Lower leg skin (tissue), 4 donors: ENCODE results near the gene PRSS36. TPM values are rescaled to one million over a fixed set of nuclear protein-coding genes. Genes with fewer than 3 reads are reported as not detected.
A peak's percentile ranks its signal among the peaks of the same experiment; 100 is the strongest.
"Not testable (repeated sequence)": the region's sequence is repeated elsewhere in the genome, so short reads cannot be mapped to it uniquely, and the experiment has no call there.

Experiments
- DNase-seq, 2 donors: peaks; one replicate each; pipeline ENCODE4 v3.0.0-alpha.2; 2019; ENCODE audit warnings: low spot score in 2 of 2
- H3K4me3 ChIP-seq: fragments of 200-600 bp; sonication (generic); 2 replicates; pipeline ENCODE4 v1.5.1; 2017; ENCODE audit warnings: mild to moderate bottlenecking, low read depth; ENCODE audit not compliant: poor library complexity, severe bottlenecking
- POLR2A ChIP-seq, 2 donors: fragments of 450-650 bp; IDR thresholded peaks; one replicate each; pipeline ENCODE4 v1.6.1; 2016 to 2017; ENCODE audit warnings: antibody characterized with exemption in 2 of 2, mild to moderate bottlenecking in 1 of 2, moderate library complexity in 1 of 2
- WGBS, 2 donors: methylation state at CpG; one replicate each; pipeline ENCODE4 v1.1.5; 2018; 5-methylcytosine and 5-hydroxymethylcytosine counted together
- intact Hi-C: fragments of 100-400 bp; cut with DNase I; formaldehyde crosslinking; loops from one replicate; pipeline ENCODE4 v1.15.0; 2023; ENCODE audit warnings: low total_unique reads
- total RNA-seq, 4 donors: library from RNA; depleted of rRNA; stranded (reverse); fragments of >200 nt; gene quantifications; one replicate each; pipeline ENCODE4 v1.1.0, GENCODE V29; 2016
- TF ChIP-seq, protein P1 (sequence below), 3 donors: fragments of 450-650 bp; IDR thresholded peaks; one replicate each; pipeline ENCODE4 v1.5.1; 2016; ENCODE audit warnings: antibody characterized with exemption in 3 of 3, mild to moderate bottlenecking in 3 of 3, moderate library complexity in 2 of 3

The PRSS36 gene
- total RNA-seq, 4 donors from 2014 or later: 2.3 to 10.5 (median 3.3) TPM

DNA sequence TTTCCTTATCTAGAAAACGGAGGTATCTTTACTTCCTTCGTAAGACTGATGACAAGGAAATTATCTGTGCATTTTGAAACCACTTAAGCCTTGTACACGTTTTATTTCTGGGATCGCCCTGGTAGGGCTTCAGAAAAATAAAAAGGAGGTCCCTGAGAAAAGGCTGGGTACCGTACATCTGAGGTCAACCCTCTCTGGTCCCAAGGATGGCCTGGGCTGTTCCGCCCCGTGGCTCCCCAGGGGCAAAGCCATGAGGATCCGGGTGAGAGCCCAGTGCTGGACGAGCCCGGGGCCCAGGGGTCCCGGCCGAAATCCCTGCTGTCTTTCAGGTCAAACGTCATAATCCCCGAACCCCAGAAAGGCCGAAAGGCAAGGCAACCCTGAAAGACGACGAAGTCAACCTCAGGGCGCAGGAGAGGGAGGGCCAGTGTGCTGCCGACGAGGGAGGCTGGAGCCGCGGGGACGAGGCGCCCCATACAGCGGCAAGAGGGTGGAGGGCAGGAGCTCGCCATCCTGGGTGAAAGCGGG, 29.4 kb upstream of the PRSS36 start:
- 4 to 9% methylated on average over 15 to 27 of the region's 27 CpGs for WGBS, 2 donors
- intact Hi-C loops: loop anchor here (10.0 kb wide), 1 partner anchor 266 kb away; the partner anchor contains the start of gene ZNF843
- DNase-seq: peak in 1 of 2 donors; percentile 87

DNA sequence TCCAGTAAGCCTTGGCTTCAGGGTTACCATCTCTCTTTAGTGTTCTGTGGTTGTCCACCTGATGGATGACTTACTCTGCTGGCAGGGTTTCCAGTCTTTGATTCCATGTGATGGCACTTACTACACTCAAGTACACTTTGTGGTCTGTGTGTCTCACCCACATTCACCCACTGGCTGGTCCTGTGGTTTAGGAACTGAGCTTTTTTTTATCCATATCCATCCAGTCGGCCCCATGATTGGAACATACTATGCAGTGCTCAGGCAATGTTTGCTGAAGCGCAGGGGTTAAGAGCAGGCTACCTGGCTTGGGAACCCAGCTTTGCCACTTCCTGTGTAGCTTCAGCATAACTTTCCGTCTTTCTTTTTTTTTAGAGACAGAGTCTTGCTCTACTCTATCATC, 27.3 kb upstream of the PRSS36 start:
- TF ChIP-seq, protein P1, sequence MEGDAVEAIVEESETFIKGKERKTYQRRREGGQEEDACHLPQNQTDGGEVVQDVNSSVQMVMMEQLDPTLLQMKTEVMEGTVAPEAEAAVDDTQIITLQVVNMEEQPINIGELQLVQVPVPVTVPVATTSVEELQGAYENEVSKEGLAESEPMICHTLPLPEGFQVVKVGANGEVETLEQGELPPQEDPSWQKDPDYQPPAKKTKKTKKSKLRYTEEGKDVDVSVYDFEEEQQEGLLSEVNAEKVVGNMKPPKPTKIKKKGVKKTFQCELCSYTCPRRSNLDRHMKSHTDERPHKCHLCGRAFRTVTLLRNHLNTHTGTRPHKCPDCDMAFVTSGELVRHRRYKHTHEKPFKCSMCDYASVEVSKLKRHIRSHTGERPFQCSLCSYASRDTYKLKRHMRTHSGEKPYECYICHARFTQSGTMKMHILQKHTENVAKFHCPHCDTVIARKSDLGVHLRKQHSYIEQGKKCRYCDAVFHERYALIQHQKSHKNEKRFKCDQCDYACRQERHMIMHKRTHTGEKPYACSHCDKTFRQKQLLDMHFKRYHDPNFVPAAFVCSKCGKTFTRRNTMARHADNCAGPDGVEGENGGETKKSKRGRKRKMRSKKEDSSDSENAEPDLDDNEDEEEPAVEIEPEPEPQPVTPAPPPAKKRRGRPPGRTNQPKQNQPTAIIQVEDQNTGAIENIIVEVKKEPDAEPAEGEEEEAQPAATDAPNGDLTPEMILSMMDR (IDR thresholded peaks at IDR 0.05): no peak
- no peak for TF ChIP-seq POLR2A (IDR thresholded peaks at IDR 0.05)
- DNase-seq: no peak
- H3K4me3 ChIP-seq: no peak overlapping the region
- intact Hi-C loops: loop anchor here (10.0 kb wide), 1 partner anchor 268 kb away; the partner anchor contains the start of gene ZNF843
- 55 to 69% methylated on average over 3 of the region's 3 CpGs for WGBS, 2 donors

More for the DNA sequence above, 29.4 kb upstream of the PRSS36 start:
- TF ChIP-seq, protein P1 (IDR thresholded peaks at IDR 0.05): no peak
- TF ChIP-seq POLR2A (IDR thresholded peaks at IDR 0.05): peak in 1 of 2 donors; percentile 4
- H3K4me3 ChIP-seq: peak overlapping the region; percentile 65

DNA sequence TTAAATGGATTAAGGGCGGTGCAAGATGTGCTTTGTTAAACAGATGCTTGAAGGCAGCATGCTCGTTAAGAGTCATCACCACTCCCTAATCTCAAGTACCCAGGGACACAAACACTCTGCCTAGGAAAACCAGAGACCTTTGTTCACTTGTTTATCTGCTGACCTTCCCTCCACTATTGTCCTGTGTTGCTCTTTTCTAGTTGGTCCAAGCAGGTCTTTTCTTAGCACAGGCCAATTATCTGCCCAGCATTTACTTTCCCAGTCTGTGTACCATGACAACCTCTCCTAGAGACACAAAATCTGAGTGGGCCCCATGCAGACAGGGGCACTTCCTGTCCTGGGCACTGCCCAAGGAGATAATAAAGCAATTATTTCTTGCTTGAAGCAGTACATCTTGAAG, 20.2 kb upstream of the PRSS36 start:
- intact Hi-C loops: loop anchor here (10.0 kb wide), 1 partner anchor 275 kb away; the partner anchor contains the start of gene ZNF843
- H3K4me3 ChIP-seq, DNase-seq: not testable (repeated sequence)
- WGBS, 2 donors: no CpG with 5 or more reads among the region's 2 CpGs

DNA sequence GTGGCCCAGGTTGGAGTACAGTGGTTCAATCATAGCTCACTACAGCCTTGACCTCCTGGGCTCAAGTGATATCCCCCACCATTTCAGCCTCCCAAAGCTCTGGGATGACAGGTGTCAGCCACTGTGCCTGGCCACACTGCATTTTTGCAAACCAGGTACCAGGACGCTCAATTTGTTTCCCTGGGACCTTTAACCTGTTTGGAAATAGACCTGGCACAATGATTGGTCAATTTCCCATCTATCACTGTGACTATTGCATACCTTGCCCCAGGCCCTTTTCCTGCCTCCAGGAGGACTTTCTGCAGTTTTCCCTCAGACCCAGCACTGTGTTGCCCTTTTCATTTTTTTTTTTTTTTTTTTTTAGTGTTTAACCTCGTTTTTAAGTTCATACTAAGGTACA, 19.0 kb upstream of the PRSS36 start:
- 57 to 60% methylated on average over 2 of the region's 2 CpGs for WGBS, 2 donors
- intact Hi-C loops: no loop called here
- no peak for DNase-seq
- H3K4me3 ChIP-seq: no peak overlapping the region
- TF ChIP-seq, protein P1 (IDR thresholded peaks at IDR 0.05): no peak
- TF ChIP-seq POLR2A (IDR thresholded peaks at IDR 0.05): no peak

DNA sequence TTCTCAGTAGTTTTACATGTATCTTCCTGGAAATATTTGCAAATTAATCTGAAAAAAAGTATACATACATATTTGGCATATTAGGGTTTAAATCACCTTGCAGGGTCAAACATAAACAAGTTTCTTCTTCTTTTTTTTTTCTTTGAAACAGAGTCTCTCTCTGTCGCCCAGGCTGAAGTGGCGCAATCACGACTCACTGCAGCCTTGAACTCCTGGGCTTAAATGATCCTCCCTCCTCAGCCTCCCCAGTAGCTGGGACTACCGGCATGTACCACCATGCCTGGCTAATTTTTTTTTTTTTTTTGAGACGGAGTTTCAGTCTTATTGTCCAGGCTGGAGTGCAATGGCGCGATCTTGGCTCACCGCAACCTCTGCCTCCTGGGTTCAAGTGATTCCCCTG, 17.4 kb upstream of the PRSS36 start:
- H3K4me3 ChIP-seq: no peak overlapping the region
- DNase-seq: no peak
- TF ChIP-seq, protein P1 (IDR thresholded peaks at IDR 0.05): no peak
- TF ChIP-seq POLR2A (IDR thresholded peaks at IDR 0.05): no peak
- intact Hi-C loops: no loop called here
- 90 to 91% methylated on average over 8 of the region's 8 CpGs for WGBS, 2 donors

DNA sequence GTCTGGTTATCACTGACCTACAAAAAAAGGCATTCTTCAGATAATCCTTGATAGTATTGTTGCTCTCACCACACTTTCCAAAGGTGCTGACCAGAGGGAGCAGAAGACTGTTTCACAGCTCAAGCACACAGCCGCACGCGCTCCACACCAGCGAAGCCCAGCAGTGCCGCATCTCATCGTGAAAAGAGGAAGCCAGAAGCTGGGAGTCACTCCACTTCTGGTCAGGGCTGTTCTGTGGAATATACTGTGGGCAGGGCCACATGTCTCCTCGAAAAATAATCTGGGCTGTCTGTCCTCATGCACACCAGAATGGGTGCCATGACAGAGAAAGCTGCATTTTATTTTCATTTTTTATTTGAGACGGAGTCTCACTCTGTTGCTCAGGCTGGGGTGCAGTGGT, 7.3 kb upstream of the PRSS36 start:
- TF ChIP-seq, protein P1 (IDR thresholded peaks at IDR 0.05): no peak
- TF ChIP-seq POLR2A (IDR thresholded peaks at IDR 0.05): no peak
- H3K4me3 ChIP-seq: no peak overlapping the region
- intact Hi-C loops: loop anchor here (10.0 kb wide), 1 partner anchor 278 kb away; no protein-coding TSS in a partner anchor
- no peak for DNase-seq
- 50 to 54% methylated on average over 8 of the region's 8 CpGs for WGBS, 2 donors

DNA sequence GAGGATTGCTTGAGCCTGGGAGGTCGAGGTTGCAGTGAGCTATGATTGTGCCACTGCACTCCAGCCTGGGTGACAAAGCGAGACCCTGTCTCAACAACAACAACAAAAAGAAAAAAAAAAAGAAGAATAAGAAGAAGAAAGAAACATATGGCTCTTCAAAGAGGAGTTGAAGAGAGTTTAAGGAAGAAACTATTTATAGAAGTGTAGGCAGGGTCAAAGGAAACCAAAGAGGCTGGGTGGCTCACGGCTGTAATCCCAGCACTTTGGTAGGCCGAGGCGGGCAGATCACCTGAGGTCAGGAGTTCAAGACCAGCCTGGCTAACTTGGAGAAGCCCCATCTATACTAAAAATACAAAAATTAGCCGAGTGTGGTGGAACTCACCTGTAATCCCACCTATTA, 1.1 kb upstream of the PRSS36 start:
- H3K4me3 ChIP-seq, DNase-seq: not testable (repeated sequence)
- 83 to 89% methylated on average over 6 of the region's 6 CpGs for WGBS, 2 donors
- intact Hi-C loops: loop anchor here (10.0 kb wide), 1 partner anchor 284 kb away; no protein-coding TSS in a partner anchor
